Thoracic aorta (tissue), 2 donors: ENCODE measurements around the gene CISD1. TPM values are rescaled to one million over a fixed set of nuclear protein-coding genes. Genes with fewer than 3 reads are reported as not detected.
A peak's percentile ranks its signal among the peaks of the same experiment; 100 is the strongest.

Experiments
- ATAC-seq: fragments of 150-250 bp; one replicate; pipeline ENCODE4 v1.8.0; 2017; ENCODE audit warnings: low read depth; ENCODE audit not compliant: insufficient number of reproducible peaks, low FRiP score
- DNase-seq: peaks from one replicate; pipeline ENCODE4 v3.0.0-alpha.2; 2020; ENCODE audit warnings: low spot score
- H3K27ac ChIP-seq, 2 donors: fragments of 200-600 bp; sonication (generic); 1 replicate in 1 of 2; 2 replicates in 1 of 2; pipeline ENCODE4 v1.5.1; 2016; ENCODE audit warnings: mild to moderate bottlenecking in 2 of 2, moderate library complexity in 2 of 2
- H3K27me3 ChIP-seq: fragments of 200-600 bp; sonication (generic); replicated peaks from 2 replicates; pipeline ENCODE4 v1.6.0; 2016; ENCODE audit warnings: mild to moderate bottlenecking; ENCODE audit not compliant: insufficient read depth
- H3K36me3 ChIP-seq: fragments of 200-600 bp; sonication (generic); one replicate; pipeline ENCODE4 v1.5.1; 2016
- H3K4me1 ChIP-seq, 2 donors: fragments of 200-600 bp; sonication (generic); 1 replicate in 1 of 2; 2 replicates in 1 of 2; pipeline versions ENCODE4 v1.5.1 to v1.6.0; 2016; ENCODE audit warnings: low read depth in 2 of 2, mild to moderate bottlenecking in 1 of 2; ENCODE audit not compliant: control insufficient read depth in 1 of 2
- H3K4me3 ChIP-seq: fragments of 200-600 bp; sonication (generic); 2 replicates; pipeline ENCODE4 v1.5.1; 2016; ENCODE audit warnings: mild to moderate bottlenecking
- H3K9me3 ChIP-seq: fragments of 200-600 bp; sonication (generic); 2 replicates; pipeline ENCODE4 v1.5.1; 2016
- total RNA-seq, 2 donors: library from RNA; depleted of rRNA; stranded (reverse); fragments of >200 nt; gene quantifications; one replicate each; pipeline versions ENCODE4 v1.1.0 to v1.2.3, GENCODE V29; 2016
- TF ChIP-seq, protein P1 (sequence below): fragments of 200-600 bp; sonication (generic); IDR thresholded peaks from one replicate; pipeline ENCODE4 v1.5.1; 2019; ENCODE audit warnings: antibody characterized with exemption

The CISD1 gene
- total RNA-seq, 2 donors from 2014 or later: 6.8 to 7.5 TPM

DNA sequence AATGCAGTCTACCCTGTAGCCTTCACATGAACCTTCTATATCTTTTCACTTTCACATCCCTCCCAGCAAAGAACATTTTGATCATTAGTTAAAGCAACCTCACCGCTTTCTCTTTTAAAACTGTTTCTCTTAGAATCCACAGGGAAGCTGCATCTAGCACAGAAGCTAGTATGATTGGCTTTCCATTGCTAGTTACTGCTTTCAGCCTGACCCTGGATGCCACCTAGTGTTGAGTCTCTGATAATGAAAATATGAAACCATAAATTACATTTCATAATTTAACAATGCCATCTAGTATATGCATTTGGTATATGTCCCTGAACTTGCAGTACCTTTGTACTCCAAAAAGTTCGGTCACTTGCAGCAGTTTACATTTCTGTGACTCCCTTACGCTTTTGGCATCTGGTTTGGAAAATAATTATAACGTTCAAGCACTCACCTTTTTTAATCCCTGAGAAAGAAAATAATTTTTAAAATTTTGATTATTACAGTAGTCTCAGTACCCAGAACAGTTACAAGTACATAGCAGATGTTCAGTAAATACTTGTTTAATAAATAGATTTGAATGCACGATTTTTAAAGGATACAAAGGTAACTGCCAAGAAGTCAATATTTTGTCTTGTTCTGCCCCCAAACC is 22.7 kb downstream of the CISD1 start:
- no peak for DNase-seq
- Histone ChIP-seq H3K9me3 (no peaks in the 10 kb centered on the region), H3K36me3 (no peaks in the 10 kb centered on the region), H3K27ac (no peak overlapping the region), H3K27me3 (no peaks in the 10 kb centered on the region), H3K4me1 (no peaks in the 10 kb centered on the region), H3K4me3 (no peak overlapping the region)
- TF ChIP-seq, protein P1, sequence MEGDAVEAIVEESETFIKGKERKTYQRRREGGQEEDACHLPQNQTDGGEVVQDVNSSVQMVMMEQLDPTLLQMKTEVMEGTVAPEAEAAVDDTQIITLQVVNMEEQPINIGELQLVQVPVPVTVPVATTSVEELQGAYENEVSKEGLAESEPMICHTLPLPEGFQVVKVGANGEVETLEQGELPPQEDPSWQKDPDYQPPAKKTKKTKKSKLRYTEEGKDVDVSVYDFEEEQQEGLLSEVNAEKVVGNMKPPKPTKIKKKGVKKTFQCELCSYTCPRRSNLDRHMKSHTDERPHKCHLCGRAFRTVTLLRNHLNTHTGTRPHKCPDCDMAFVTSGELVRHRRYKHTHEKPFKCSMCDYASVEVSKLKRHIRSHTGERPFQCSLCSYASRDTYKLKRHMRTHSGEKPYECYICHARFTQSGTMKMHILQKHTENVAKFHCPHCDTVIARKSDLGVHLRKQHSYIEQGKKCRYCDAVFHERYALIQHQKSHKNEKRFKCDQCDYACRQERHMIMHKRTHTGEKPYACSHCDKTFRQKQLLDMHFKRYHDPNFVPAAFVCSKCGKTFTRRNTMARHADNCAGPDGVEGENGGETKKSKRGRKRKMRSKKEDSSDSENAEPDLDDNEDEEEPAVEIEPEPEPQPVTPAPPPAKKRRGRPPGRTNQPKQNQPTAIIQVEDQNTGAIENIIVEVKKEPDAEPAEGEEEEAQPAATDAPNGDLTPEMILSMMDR: peak; percentile 76
- no peak for ATAC-seq

DNA sequence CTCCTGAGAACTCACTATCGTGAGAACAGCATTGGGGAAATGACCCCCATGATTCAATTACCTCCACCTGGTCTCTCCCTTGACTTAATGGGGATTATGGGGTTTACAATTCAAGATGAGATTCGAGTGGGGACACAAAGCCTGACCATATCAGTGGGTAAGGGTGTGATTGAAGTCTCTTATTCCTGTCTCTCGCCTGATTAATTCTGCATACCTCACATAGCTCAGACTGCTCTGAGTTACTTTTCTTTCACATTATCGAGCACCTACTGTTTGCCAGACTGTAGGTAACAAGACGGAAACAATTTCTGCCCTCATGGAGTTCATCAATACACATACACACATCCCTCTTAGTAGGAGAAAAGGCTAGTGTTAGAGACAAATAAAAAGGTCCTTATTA is 25.0 kb downstream of the CISD1 start:
- Histone ChIP-seq H3K9me3 (no peaks in the 10 kb centered on the region), H3K27me3 (no peaks in the 10 kb centered on the region), H3K27ac (no peak overlapping the region), H3K4me1 (no peaks in the 10 kb centered on the region), H3K4me3 (no peak overlapping the region), H3K36me3 (no peaks in the 10 kb centered on the region)
- DNase-seq (no peak), ATAC-seq (no peak)
- TF ChIP-seq, protein P1: no peak

DNA sequence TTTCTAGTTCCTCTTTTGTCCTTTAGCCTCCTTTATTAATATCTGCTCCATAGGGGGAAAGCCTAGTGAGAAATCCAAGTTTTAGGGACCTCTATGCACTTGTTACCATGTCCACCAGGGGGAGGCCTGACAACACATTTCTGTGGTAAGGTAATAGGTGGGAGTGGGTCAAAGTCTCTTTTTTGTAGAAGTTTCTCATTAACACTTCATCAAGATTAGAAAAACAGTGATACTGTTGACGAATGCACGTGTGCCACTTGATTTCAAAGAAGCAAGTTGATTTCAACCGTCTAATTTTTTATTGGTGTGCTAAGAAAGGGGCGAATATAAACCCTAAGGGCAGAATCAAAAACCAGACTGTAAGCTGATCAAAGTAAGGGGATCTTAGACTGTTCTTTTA is 30.6 kb downstream of the CISD1 start:
- ATAC-seq (peak; percentile 84), DNase-seq (no peak)
- H3K27ac ChIP-seq: no peak overlapping the region
- no peak overlapping the region for H3K4me3 ChIP-seq
- no peaks in the 10 kb centered on the region for H3K4me1 ChIP-seq
- no peaks in the 10 kb centered on the region for H3K36me3 ChIP-seq
- TF ChIP-seq, protein P1: peak; percentile 63
- H3K9me3 ChIP-seq: no peaks in the 10 kb centered on the region
- H3K27me3 ChIP-seq: no peaks in the 10 kb centered on the region

DNA sequence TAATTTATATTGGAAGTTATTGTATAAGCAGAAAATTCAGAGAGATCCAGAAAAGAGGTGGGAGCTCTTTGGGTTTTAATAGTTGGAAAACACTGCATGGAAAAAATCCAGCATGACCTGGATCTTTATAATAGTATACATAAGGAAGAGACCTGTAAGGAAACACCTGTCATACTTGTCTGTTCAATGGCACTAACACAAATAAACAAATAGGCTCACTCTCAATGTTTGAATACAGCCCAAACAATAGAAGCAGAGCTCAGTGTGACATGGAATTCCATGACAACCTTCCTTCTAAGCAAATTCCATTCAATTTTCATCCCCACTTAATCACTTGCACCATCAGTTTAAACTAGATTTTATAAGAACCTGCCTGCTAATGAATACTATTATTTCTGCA is 31.7 kb downstream of the CISD1 start:
- Histone ChIP-seq H3K27ac (no peak overlapping the region), H3K4me3 (no peak overlapping the region), H3K36me3 (no peaks in the 10 kb centered on the region), H3K27me3 (no peaks in the 10 kb centered on the region), H3K9me3 (no peaks in the 10 kb centered on the region), H3K4me1 (no peaks in the 10 kb centered on the region)
- TF ChIP-seq, protein P1: no peak
- ATAC-seq: no peak
- DNase-seq: no peak

DNA sequence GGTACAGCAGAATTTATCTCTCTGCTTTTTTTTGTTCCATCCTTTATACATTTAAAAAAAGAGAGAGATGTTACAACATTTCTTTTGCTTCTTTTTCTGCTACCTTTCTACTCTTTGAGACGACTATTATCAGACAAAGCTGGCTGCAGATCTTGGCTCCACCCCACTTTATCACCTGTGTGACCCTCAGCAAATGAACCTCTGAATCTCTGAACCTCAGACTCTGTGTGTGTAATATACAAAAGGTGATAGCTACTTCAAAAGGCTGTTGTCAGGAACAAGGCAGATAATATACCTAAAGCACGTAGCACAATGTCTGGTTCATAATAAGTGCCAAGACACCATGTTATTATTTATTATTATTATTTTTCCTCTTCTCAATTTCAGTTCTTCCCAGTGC is 33.3 kb downstream of the CISD1 start:
- TF ChIP-seq, protein P1: no peak

More for the DNA sequence above, 33.3 kb downstream of the CISD1 start:
- Histone ChIP-seq H3K9me3 (no peaks in the 10 kb centered on the region), H3K36me3 (no peaks in the 10 kb centered on the region), H3K27ac (no peak overlapping the region), H3K27me3 (no peaks in the 10 kb centered on the region), H3K4me3 (no peak overlapping the region), H3K4me1 (no peaks in the 10 kb centered on the region)
- DNase-seq (no peak), ATAC-seq (no peak)
